ENCODE measurements around the gene TRMT10A.

The TRMT10A gene

DNA sequence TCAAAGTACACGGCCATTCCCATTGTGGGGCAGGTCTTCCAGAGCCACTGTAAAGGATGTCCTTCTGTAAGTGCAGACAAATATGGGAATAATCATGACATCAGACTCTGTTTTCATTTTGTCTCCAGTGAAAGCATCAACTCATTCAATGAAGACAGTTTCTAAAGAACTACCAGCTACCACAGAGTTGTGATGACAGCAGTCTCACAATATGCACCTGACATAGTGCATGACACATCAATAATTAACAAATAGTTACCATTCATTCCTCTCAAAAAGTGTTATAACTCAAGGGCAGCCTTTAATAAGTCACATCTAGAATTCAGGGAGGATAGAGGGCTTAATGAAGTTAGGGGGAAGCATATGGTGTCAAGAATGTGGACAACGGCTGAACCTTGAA, 31.0 kb upstream of the TRMT10A start:
- ChIA-PET CTCF (no interaction called here), POLR2A (no interaction called here)
- TF ChIP-seq, protein P1, sequence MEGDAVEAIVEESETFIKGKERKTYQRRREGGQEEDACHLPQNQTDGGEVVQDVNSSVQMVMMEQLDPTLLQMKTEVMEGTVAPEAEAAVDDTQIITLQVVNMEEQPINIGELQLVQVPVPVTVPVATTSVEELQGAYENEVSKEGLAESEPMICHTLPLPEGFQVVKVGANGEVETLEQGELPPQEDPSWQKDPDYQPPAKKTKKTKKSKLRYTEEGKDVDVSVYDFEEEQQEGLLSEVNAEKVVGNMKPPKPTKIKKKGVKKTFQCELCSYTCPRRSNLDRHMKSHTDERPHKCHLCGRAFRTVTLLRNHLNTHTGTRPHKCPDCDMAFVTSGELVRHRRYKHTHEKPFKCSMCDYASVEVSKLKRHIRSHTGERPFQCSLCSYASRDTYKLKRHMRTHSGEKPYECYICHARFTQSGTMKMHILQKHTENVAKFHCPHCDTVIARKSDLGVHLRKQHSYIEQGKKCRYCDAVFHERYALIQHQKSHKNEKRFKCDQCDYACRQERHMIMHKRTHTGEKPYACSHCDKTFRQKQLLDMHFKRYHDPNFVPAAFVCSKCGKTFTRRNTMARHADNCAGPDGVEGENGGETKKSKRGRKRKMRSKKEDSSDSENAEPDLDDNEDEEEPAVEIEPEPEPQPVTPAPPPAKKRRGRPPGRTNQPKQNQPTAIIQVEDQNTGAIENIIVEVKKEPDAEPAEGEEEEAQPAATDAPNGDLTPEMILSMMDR (IDR thresholded peaks at IDR 0.05; ENCODE audit: insufficient read depth, low read length, missing control alignments) = no peak
- no peak for DNase-seq (ENCODE audit: low read depth, low spot score)
- H3K4me3 ChIP-seq (ENCODE audit: low read depth, low read length) = no peak overlapping the region

DNA sequence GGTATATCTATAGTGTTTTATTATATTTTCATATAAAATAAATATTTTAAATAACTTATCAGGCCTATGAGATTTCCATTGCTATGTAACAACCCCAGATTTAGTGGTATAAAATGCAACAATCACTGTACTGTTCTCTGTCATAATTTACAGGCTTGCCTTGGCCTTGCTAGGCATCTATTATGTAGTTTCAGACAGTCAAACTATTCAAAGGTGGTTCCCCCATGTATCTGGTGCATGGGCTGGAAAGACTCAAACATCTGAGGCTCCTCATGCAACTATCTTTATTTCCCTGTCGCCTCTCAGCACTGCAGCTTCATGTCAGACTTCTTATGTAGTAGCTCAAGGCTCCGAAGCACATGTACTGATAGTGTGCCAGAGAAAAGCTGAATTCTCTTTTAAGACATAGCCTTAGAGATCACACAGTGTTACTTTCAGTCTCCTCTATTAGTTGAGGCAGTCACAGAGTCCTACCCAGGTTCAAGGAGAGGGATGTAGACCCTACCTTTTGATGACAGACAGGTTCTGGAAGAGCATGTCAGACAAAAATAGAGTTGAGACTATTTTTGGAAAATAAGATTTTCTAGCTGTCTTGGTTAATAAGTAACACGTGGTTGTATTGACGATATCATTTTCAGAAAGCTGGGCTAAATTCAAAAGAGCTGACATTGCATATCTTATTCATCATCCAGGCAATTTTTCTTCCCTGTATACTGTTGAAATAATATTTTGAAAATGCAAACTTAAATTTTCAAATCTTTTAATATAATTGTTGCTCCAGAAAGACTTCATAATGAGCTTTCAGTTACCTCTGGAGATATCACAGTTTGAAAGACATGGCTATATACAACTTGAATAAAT, 30.2 kb upstream of the TRMT10A start:
- ChIA-PET CTCF (no interaction called here), POLR2A (no interaction called here)
- TF ChIP-seq, protein P1 (IDR thresholded peaks at IDR 0.05; ENCODE audit: insufficient read depth, low read length, missing control alignments) = no peak
- H3K4me3 ChIP-seq (ENCODE audit: low read depth, low read length) = no peak overlapping the region
- no peak for DNase-seq (ENCODE audit: low read depth, low spot score)

DNA sequence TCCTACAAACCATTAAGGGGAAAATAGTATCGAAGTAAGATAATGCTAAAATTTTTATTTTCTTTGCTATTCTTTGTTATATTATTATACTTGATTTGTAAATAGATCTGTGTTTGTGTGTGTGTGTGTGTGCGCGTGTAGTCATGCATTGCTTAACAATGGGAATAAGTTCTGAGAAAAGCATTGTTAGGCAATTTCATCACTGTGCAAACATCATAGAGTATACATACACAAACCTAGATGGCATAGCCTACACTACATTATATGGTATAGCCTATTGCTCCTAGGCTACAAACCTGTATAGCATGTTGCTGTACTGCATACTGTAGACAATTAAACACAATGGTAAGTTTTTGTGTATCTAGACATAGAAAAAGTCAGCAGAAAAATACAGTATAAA, 27.9 kb upstream of the TRMT10A start:
- TF ChIP-seq, protein P1 (IDR thresholded peaks at IDR 0.05; ENCODE audit: insufficient read depth, low read length, missing control alignments) = no peak
- ChIA-PET CTCF (no interaction called here), POLR2A (no interaction called here)
- no peak overlapping the region for H3K4me3 ChIP-seq (ENCODE audit: low read depth, low read length)
- DNase-seq (ENCODE audit: low read depth, low spot score) = no peak

DNA sequence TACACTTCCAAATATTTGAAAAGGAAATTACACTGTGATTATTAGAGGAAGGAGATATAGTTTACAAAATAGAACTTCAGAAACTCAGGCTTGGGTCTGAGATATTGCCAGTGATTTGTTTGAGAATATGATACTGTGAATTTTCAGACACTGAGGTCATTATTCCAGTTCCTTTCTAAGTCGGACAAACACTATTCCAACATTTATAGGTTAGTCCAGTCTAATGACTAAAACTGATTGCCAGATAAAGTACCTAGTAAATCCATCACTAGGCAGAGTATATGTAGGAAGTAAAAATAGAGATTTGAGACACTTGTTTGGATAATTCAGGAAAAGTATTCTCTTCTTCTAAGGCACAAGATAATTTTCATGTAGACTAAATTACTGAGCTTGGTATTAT, 24.0 kb upstream of the TRMT10A start:
- no peak overlapping the region for H3K4me3 ChIP-seq (ENCODE audit: low read depth, low read length)
- CTCF ChIA-PET = no interaction called here
- TF ChIP-seq, protein P1 (IDR thresholded peaks at IDR 0.05; ENCODE audit: insufficient read depth, low read length, missing control alignments) = no peak
- POLR2A ChIA-PET = no interaction called here
- DNase-seq (ENCODE audit: low read depth, low spot score) = no peak

DNA sequence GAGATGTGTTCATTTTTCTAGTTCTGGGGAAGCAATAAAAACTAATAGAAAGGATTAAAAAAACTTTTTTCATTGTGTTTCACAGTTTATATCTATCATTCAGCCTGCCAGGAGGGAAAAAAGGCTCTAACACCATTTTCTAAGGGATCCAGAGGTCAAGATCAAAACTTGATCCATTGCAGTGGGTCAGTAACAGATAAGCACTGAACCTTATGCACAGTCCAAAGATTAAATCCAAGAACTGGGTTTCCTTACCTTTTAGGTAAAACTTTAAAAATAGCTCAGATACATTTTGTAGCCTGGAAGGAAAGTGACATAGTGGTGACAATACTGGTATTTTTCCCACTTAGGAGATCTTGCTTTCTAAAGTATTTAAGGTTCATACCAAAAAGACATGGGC, 23.5 kb upstream of the TRMT10A start:
- TF ChIP-seq, protein P1 (IDR thresholded peaks at IDR 0.05; ENCODE audit: insufficient read depth, low read length, missing control alignments) = no peak
- CTCF ChIA-PET = no interaction called here

DNA sequence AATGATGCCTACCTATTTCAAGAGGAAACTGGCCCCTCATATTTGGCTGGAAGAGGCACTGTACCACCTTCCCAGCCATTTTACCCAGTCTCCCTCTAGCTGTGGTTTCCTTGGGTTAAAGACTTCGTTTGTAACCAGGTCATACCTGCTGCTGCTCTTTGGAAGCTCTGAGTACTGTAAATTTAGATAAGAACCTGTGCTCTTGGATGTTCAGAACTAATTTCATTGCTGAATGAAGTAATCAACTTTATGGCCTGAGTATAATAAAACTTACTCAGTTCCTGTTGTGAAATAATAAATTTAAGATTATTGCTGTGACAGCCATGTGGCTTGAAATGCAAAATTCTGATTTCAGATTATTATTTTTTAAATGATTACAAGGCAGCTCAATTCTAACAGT, 23.0 kb upstream of the TRMT10A start:
- no peak overlapping the region for H3K4me3 ChIP-seq (ENCODE audit: low read depth, low read length)
- no peak for DNase-seq (ENCODE audit: low read depth, low spot score)
- ChIA-PET CTCF (no interaction called here), POLR2A (no interaction called here)
- TF ChIP-seq, protein P1 (IDR thresholded peaks at IDR 0.05; ENCODE audit: insufficient read depth, low read length, missing control alignments) = no peak

More for the DNA sequence above, 23.5 kb upstream of the TRMT10A start:
- POLR2A ChIA-PET = no interaction called here
- H3K4me3 ChIP-seq (ENCODE audit: low read depth, low read length) = no peak overlapping the region
- no peak for DNase-seq (ENCODE audit: low read depth, low spot score)
